Mesenteric fat pad (tissue), 1 donor: ENCODE data around the gene SKI. TPM values are rescaled to one million over a fixed set of nuclear protein-coding genes. Genes with fewer than 3 reads are reported as not detected.

Experiments used
- DNase-seq: peaks from one replicate; pipeline ENCODE4 v3.0.0-alpha.2; 2020; ENCODE audit warnings: low spot score
- total RNA-seq: library from RNA; stranded (reverse); fragmentation: NEBNext Ultra II Directional; extraction: Animal tissue kit (Norgen Biotek cat#: 25700); gene quantifications from one replicate; pipeline ENCODE4 v1.2.1, GENCODE V29; 2021
- donor health status: DM: yes; HTN: yes; CAD: no.

SKI gene
- total RNA-seq, 1 donor from 2014 or later, result 101 TPM

- no peak for DNase-seq
Measured at GRCh38 chr1:2229911-2230731, 2.0 kb downstream of the SKI start.

- no peak for DNase-seq
Measured at GRCh38 chr1:2230781-2231531, 2.8 kb downstream of the SKI start.

- no peak for DNase-seq
Measured at GRCh38 chr1:2231532-2232254, 3.6 kb downstream of the SKI start.

- no peak for DNase-seq
Measured at GRCh38 chr1:2232255-2232915, 4.3 kb downstream of the SKI start.

- no peak for DNase-seq
Measured at GRCh38 chr1:2232916-2233438, 4.9 kb downstream of the SKI start.

- DNase-seq, result no peak
Measured at GRCh38 chr1:2233468-2233867, 5.3 kb downstream of the SKI start.

- DNase-seq, result peak; percentile 96
Measured at GRCh38 chr1:2233997-2234761, 6.1 kb downstream of the SKI start.

- no peak for DNase-seq
Measured at GRCh38 chr1:2234762-2235113, 6.6 kb downstream of the SKI start.

GRCh38 chr1:2235300-2235998, 7.3 kb downstream of the SKI start:
- no peak for DNase-seq

GRCh38 chr1:2236695-2237677, 8.9 kb downstream of the SKI start:
- DNase-seq, result no peak

GRCh38 chr1:2237773-2238172, 9.7 kb downstream of the SKI start:
- DNase-seq, result no peak

GRCh38 chr1:2238361-2239012, 10.4 kb downstream of the SKI start:
- DNase-seq, result no peak

- DNase-seq, result no peak
Measured at GRCh38 chr1:2239013-2239370, 10.9 kb downstream of the SKI start.

- no peak for DNase-seq
Measured at GRCh38 chr1:2239384-2239985, 11.4 kb downstream of the SKI start.

- DNase-seq, result no peak
Measured at GRCh38 chr1:2240270-2241156, 12.4 kb downstream of the SKI start.

GRCh38 chr1:2241820-2242219, 13.7 kb downstream of the SKI start:
- no peak for DNase-seq
